ENCODE data around the gene KCNMB4.

The KCNMB4 gene

DNA sequence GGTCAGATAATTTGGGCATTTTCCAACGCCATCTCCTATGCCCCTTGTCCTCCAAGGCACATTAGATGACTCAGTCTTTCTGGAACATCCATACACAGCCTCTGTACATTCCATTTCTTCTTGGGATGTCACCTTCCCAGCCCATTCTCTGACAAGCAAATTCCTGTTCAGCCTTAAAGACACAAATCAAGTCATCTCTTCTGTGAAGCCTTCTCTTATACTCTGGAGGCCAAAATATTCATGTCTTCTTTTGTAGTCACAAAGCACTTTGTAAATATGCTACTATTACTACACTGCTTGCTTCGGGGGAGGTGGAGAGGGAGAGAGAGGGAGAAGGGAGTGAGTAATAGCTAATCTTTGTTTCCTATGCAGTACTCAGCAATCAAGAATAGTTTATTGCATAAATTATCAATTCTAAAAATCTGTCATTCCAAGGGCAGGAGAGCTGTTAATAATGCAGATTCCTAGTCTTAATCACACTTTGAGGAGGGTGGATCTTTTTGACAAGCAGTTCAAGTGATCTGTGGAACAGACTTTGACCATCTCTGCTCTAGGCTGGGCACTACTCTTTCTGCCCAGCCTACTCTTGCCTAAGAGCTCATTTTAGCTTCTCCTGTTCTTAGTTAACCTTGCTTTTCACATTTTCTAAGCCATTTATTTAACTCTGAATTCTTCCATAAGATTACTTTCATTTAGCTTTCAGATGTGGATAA lies 27.9 kb downstream of the KCNMB4 start:
- H3K4me3 Mint-ChIP-seq, result no peak overlapping the region

DNA sequence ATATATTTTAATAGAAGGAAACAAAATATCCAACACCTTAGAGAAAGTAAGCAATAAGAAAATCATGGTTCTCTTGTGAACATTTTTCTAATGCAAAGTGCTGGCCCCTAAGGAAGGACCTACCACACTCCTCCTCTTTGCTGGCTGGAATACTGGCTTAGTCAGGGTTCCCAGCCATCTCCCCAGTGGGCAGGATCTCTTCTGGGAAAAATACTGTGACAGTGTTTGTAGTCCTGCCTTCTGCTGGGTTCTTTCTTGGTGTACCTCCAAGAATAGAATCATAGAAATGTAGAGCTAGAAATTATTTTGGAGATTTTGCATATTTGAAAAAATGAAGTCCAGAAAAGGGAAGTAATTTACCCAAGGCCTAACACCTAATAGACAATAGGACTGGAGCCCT lies 31.9 kb downstream of the KCNMB4 start:
- ATAC-seq (replicated peaks) (no peak), DNase-seq (no peak)
- H3K4me3 Mint-ChIP-seq, result no peak overlapping the region
- no peaks in the 10 kb centered on the region for H3K9me3 Mint-ChIP-seq
- no peak overlapping the region for H3K27ac Mint-ChIP-seq
- no peaks in the 10 kb centered on the region for H3K4me1 Mint-ChIP-seq
- peaks cover 0 to 4% of the 10 kb centered on the region in 2 donors for H3K36me3 Mint-ChIP-seq
- H3K27me3 Mint-ChIP-seq, result no peaks in the 10 kb centered on the region

More for the DNA sequence above, 27.9 kb downstream of the KCNMB4 start:
- no peak for ATAC-seq (replicated peaks)
- no peak for DNase-seq
- H3K9me3 Mint-ChIP-seq, result peaks cover 0 to 4% of the 10 kb centered on the region in 2 donors
- peaks cover 0 to 3% of the 10 kb centered on the region in 2 donors for H3K36me3 Mint-ChIP-seq
- no peak overlapping the region for H3K27ac Mint-ChIP-seq
- no peaks in the 10 kb centered on the region for H3K4me1 Mint-ChIP-seq
- no peaks in the 10 kb centered on the region for H3K27me3 Mint-ChIP-seq

DNA sequence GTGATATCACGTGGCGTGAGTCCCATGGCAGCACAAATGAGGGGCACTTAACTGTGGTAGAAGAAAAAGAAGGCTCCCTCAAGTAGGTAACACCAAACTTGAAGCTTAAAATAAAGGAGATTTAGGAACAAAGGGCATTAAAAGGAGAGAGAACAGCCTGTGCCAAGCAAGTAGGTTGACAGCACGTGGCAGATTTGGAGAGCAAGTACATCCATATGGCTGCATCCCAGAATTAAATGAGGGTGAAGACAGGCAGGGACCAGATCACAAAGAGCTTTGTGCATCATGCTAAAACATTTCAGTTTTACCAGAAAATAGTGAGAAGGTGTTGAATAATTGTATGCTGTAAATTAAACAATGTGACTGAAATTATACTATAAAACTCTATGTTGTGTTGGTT lies 32.8 kb downstream of the KCNMB4 start:
- ATAC-seq (replicated peaks) (no peak), DNase-seq (no peak)
- no peaks in the 10 kb centered on the region for H3K9me3 Mint-ChIP-seq
- no peak overlapping the region for H3K4me3 Mint-ChIP-seq
- H3K4me1 Mint-ChIP-seq, result no peaks in the 10 kb centered on the region
- no peaks in the 10 kb centered on the region for H3K27me3 Mint-ChIP-seq
- no peak overlapping the region for H3K27ac Mint-ChIP-seq
- H3K36me3 Mint-ChIP-seq, result peaks cover 0 to 4% of the 10 kb centered on the region in 2 donors

DNA sequence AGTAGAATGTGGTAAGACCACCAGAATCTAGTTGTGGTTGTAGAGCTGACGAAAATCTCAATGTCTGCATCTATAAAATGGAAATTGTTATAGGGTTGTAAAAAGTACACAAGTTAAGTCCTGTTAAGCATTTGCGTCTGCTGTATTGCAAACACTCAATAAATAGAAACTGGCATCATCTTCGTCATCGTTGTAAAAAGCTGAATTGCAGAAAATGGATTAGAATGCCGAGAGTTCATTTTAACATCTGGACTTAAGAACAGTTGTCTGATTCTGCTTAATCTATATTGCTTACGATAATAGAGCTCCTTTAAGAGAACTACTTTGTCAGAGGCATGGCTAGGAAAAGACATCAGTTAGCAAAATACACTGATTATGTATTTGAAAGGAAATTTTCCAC lies 33.2 kb downstream of the KCNMB4 start:
- Mint-ChIP-seq H3K36me3 (peaks cover 0 to 4% of the 10 kb centered on the region in 2 donors), H3K27ac (no peak overlapping the region), H3K9me3 (no peaks in the 10 kb centered on the region), H3K4me1 (no peaks in the 10 kb centered on the region), H3K4me3 (no peak overlapping the region), H3K27me3 (no peaks in the 10 kb centered on the region)
- DNase-seq (no peak), ATAC-seq (replicated peaks) (no peak)

DNA sequence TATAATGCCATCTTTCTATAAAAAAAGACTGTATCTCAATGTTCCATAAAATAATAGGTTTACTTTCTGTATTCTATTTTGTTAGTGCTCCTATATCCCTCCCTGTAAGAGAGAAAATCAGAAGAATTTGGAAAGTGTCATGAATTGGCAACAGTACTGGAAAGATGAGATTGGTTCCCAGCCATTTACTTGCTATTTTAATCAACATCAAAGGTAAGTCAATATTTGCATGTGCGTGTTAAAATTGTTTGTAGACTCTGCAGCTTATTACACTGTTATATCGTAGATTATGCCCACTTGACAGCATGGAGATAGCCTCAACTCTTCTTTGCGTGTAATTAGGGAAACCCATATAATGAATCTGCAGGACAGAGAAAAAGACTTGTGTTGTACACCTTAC lies 34.0 kb downstream of the KCNMB4 start:
- Mint-ChIP-seq H3K4me3 (no peak overlapping the region), H3K36me3 (peaks cover 0 to 4% of the 10 kb centered on the region in 2 donors)
- ATAC-seq (replicated peaks), result no peak

DNA sequence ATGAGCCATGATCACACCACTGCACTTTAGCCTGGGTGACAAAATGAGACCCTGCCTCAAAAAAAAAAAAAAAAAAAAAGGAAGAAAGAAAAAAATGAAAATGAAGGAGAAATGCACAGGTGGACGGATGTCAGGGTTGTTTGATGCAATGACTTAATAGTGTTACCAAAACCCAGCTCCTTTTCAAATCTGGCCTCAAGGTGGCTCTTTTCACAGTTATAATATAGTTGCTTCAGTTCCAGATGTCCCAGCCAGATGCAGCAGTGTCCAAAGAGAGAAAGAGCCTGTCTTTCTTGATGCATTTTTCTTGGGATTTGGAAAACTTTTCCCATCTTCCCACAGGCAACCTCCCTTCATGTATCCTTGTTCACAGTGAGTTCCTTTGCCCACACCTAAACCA lies 36.5 kb downstream of the KCNMB4 start:
- H3K4me1 Mint-ChIP-seq, result no peaks in the 10 kb centered on the region
- H3K4me3 Mint-ChIP-seq, result no peak overlapping the region
- no peak overlapping the region for H3K27ac Mint-ChIP-seq
- H3K36me3 Mint-ChIP-seq, result peaks cover 0 to 4% of the 10 kb centered on the region in 2 donors
- no peaks in the 10 kb centered on the region for H3K9me3 Mint-ChIP-seq
- no peaks in the 10 kb centered on the region for H3K27me3 Mint-ChIP-seq
- no peak for ATAC-seq (replicated peaks)
- DNase-seq, result no peak

More for the DNA sequence above, 34.0 kb downstream of the KCNMB4 start:
- no peaks in the 10 kb centered on the region for H3K27me3 Mint-ChIP-seq
- H3K9me3 Mint-ChIP-seq, result no peaks in the 10 kb centered on the region
- no peak for DNase-seq
- no peaks in the 10 kb centered on the region for H3K4me1 Mint-ChIP-seq
- H3K27ac Mint-ChIP-seq, result no peak overlapping the region

DNA sequence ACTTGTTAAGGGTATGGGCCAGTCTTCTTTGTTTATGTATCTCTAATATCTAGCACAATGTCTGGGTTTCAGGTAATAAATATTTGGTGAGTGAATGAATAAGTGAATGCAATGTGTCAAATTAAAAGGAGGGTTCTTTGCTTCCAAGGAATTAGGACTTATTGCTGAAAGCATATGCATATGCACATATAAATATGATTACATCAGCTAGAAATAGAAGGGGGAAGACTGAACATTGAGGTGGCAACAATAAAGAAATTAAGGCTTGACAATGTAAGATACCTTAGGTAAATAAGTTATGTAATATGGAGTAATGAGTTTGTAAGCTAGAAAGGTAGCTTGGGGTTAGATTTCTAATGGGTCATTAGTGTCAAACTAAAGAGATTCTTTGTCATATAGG lies 37.7 kb downstream of the KCNMB4 start:
- DNase-seq (no peak), ATAC-seq (replicated peaks) (no peak)
- Mint-ChIP-seq H3K4me1 (no peaks in the 10 kb centered on the region), H3K9me3 (no peaks in the 10 kb centered on the region), H3K27me3 (no peaks in the 10 kb centered on the region), H3K27ac (no peak overlapping the region), H3K4me3 (no peak overlapping the region), H3K36me3 (peaks cover 0 to 4% of the 10 kb centered on the region in 2 donors)

DNA sequence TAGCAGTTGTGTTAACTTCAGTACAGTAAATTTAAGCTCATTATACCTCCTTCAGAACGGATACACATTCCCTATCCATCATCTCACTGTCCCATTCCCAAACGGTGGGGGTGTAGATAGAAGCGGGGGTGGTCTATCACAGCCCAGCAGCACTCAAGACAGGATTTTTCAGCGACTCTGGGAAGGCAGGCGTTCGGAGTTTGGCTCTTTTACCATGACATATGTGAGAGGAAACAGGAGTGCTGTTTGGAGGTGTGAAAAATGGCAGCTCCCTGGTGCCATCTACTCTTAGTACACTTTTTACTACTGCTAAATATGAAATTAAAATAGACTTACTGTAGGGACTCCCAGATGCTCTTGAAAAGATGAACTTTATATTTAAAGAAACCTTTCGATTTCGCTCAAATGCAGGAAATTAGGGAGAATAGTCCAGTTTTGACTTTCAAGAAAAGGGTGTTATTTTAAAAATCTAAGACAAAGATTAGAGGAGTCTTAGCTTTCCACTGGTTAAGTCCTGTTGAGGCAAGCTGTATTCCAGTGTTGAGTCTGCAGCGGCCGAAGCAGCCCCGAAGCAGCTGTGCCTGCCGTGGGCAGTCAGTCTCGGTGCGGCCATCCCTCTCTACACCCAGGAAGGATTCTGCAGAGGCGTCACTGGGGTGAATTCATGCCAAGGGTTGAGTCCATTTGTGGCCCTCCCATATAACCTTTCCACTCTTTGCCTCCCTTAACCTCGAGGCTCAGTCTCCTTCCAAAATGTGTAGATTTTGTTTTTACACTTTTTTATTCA lies 42.1 kb downstream of the KCNMB4 start:
- Mint-ChIP-seq H3K4me3 (no peak overlapping the region), H3K9me3 (no peaks in the 10 kb centered on the region), H3K27ac (no peak overlapping the region), H3K27me3 (no peaks in the 10 kb centered on the region), H3K4me1 (no peaks in the 10 kb centered on the region), H3K36me3 (no peaks in the 10 kb centered on the region)
- DNase-seq (no peak), ATAC-seq (replicated peaks) (no peak)

DNA sequence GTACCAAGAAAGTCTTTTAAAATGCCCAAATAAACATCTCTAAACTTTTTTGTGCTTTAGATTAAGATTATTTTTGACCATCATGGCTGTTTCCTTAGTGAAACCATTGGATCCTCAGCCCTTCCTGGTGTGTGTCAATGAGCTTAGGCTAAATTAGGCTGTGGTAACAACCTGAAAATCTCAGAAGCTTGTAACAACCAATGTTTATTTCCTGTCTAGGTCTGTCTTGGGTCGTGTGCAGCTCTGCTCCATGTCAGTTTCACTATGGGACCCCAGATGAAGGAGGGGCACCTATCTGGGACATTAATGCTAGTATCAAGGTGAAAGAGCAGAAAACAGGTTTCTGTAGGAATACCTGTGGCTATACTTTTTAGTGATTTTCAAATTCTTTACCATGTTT lies 49.9 kb downstream of the KCNMB4 start:
- no peaks in the 10 kb centered on the region for H3K36me3 Mint-ChIP-seq
- no peaks in the 10 kb centered on the region for H3K9me3 Mint-ChIP-seq
- peaks cover 0 to 4% of the 10 kb centered on the region in 2 donors for H3K4me1 Mint-ChIP-seq
- ATAC-seq (replicated peaks), result no peak
- no peaks in the 10 kb centered on the region for H3K27me3 Mint-ChIP-seq
- H3K27ac Mint-ChIP-seq, result no peak overlapping the region
- H3K4me3 Mint-ChIP-seq, result no peak overlapping the region
- no peak for DNase-seq

DNA sequence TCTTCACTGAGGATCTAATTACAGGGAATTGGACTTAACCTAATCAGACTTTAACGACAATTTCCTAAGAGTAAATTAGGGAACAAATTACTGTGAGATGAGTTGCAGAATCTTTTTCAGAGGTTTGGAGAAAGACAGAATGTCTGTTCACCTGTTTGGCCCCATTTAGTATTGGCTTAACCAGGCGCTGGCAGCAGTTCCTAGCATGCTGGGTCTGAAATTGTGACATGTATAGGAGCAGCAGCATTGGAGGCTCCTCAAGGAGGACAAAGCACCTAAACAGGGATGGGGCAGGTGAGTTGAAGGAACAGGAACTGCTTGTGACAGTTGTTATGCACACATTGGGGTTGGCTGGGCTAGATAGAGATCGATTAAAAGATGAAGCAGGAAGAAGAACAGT lies 51.0 kb downstream of the KCNMB4 start:
- DNase-seq (no peak), ATAC-seq (replicated peaks) (no peak)
- Mint-ChIP-seq H3K4me1 (peaks cover 0 to 4% of the 10 kb centered on the region in 2 donors), H3K27me3 (no peaks in the 10 kb centered on the region), H3K4me3 (no peak overlapping the region), H3K36me3 (no peaks in the 10 kb centered on the region), H3K9me3 (no peaks in the 10 kb centered on the region), H3K27ac (no peak overlapping the region)

DNA sequence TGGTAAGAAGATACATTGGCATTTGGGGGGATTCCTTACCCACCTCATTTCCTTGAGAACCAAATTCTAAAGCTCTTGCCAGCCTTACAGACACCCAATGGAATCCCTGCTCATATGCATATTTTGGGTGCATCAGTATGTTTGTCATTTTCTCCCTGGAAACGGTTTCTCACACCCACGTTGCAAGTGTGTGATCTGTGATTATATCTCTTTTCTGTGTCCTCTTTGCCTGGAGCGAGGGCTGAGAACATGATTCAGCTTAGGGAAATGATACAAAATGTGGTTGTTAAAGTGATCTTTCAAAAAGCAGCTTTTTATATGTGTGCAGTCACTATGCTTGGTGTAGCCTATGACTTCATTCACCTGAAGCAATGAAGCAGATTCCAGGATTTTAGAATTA lies 52.0 kb downstream of the KCNMB4 start:
- no peak overlapping the region for H3K4me3 Mint-ChIP-seq
- no peak overlapping the region for H3K27ac Mint-ChIP-seq
- no peaks in the 10 kb centered on the region for H3K9me3 Mint-ChIP-seq
- no peak for ATAC-seq (replicated peaks)
- H3K27me3 Mint-ChIP-seq, result no peaks in the 10 kb centered on the region
- H3K4me1 Mint-ChIP-seq, result peaks cover 0 to 4% of the 10 kb centered on the region in 2 donors
- DNase-seq, result no peak
- no peaks in the 10 kb centered on the region for H3K36me3 Mint-ChIP-seq

DNA sequence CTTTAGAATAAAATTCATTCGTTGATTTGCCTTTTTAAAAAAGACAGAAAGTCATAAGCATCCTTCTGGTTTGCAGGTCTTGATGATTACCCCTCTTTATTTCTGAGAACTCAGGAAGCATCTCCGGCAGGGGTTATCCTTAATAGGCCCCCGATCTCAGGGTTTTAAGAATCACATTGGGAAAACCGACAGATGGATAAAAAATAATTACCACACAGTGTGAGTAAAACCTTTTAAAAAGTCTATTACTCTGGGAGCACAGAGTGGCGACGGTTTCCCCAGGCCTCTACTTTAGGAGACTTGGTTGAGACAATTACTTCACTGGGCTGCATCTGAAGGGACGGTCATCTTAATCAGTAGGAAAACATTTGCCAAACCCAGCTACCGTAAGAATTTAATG lies 56.5 kb downstream of the KCNMB4 start:
- no peak overlapping the region for H3K4me3 Mint-ChIP-seq
- DNase-seq (no peak), ATAC-seq (replicated peaks) (no peak)
- H3K36me3 Mint-ChIP-seq, result no peaks in the 10 kb centered on the region
- H3K27ac Mint-ChIP-seq, result no peak overlapping the region
- no peaks in the 10 kb centered on the region for H3K27me3 Mint-ChIP-seq
- H3K9me3 Mint-ChIP-seq, result no peaks in the 10 kb centered on the region
- H3K4me1 Mint-ChIP-seq, result no peaks in the 10 kb centered on the region

DNA sequence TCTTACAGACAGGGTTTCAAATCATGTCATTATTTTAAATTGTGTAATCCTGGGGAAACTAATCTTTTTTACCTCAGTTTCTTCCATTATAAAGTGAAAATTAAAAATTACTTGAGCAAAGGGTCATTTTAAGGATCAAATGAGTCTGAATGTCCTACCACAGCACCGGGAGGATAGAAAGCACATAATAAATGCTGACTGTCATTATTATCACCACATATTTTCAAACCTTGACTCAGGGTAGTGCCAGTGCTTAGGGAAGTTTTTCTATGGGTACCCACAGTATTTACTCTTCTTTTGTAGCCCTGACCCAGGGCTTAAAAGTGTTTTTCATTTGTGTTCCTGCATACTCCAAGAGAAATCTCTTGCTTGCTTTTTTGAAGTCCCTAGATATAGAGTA lies 60.5 kb downstream of the KCNMB4 start:
- Mint-ChIP-seq H3K4me3 (no peak overlapping the region), H3K27me3 (no peaks in the 10 kb centered on the region), H3K4me1 (no peaks in the 10 kb centered on the region), H3K36me3 (no peaks in the 10 kb centered on the region), H3K9me3 (no peaks in the 10 kb centered on the region), H3K27ac (no peak overlapping the region)
- ATAC-seq (replicated peaks), result no peak
- DNase-seq, result no peak

DNA sequence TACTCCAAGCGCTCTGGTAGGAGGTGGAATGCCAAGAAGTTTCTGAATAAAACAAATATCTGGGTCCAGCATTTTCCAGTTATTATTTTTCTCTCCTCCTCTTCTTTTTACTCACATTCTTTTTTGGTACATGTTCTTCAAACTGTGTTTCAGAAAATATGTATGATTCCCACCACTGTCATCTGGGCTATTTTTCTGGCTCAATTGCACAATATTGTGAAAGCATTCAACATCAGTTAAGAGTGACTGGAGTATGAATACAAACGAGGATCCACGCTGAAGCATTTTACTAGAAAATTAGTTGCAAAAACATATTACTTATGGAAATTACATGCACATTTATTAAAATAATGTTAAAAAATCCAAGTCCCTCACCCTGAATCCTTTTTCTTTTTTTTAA lies 61.5 kb downstream of the KCNMB4 start:
- H3K4me3 Mint-ChIP-seq, result no peak overlapping the region
- no peaks in the 10 kb centered on the region for H3K36me3 Mint-ChIP-seq
- H3K9me3 Mint-ChIP-seq, result no peaks in the 10 kb centered on the region
- ATAC-seq (replicated peaks) (no peak), DNase-seq (no peak)
- H3K4me1 Mint-ChIP-seq, result no peaks in the 10 kb centered on the region
- H3K27ac Mint-ChIP-seq, result no peak overlapping the region
- no peaks in the 10 kb centered on the region for H3K27me3 Mint-ChIP-seq

DNA sequence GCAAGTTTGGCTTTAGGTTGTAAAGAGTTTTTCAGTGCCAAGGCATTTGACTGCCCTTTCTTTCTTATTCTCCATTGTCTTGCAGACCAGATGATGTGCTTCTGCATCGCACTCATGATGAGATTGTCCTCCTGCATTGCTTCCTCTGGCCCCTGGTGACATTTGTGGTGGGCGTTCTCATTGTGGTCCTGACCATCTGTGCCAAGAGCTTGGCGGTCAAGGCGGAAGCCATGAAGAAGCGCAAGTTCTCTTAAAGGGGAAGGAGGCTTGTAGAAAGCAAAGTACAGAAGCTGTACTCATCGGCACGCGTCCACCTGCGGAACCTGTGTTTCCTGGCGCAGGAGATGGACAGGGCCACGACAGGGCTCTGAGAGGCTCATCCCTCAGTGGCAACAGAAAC lies 64.3 kb downstream of the KCNMB4 start:
- Mint-ChIP-seq H3K4me1 (no peaks in the 10 kb centered on the region), H3K36me3 (no peaks in the 10 kb centered on the region)

More for the DNA sequence above, 64.3 kb downstream of the KCNMB4 start:
- no peak for DNase-seq
- H3K9me3 Mint-ChIP-seq, result no peaks in the 10 kb centered on the region
- no peak overlapping the region for H3K4me3 Mint-ChIP-seq
- no peak overlapping the region for H3K27ac Mint-ChIP-seq
- no peak for ATAC-seq (replicated peaks)
- H3K27me3 Mint-ChIP-seq, result no peaks in the 10 kb centered on the region
